Stimulated activated CD8-positive, alpha-beta memory T cell treated with anti-CD3 and anti-CD28 coated beads, Interleukin-12 subunit alpha, Interleukin-12 subunit beta, amount 100 ng/mL, for 4 hours (primary cell): ENCODE measurements around the gene KRT71.

Experiments
- DNase-seq: peaks from one replicate; pipeline ENCODE4 v3.0.0-alpha.2; 2020; ENCODE audit warnings: low read depth

The KRT71 gene

DNA sequence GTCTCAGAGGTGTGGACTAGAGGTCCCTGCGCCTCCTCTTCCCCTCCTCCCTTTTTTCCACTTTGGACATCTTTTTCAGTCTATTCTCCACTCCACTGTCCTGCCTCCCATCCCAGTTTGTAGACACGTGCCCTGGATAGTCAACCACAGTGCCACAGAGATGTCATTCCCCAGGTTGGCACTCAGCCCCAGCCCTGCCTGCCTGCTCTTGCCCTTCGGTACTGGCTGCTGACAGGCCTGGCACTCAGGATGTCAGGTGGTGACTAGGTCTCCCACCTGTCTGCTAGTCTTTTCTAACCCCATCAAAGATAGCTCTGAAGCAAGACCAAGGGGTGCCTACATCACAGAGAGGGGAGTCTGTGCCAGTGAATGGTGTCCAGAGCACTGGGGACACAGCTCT lies 15.8 kb downstream of the KRT71 start:
- DNase-seq = no peak

DNA sequence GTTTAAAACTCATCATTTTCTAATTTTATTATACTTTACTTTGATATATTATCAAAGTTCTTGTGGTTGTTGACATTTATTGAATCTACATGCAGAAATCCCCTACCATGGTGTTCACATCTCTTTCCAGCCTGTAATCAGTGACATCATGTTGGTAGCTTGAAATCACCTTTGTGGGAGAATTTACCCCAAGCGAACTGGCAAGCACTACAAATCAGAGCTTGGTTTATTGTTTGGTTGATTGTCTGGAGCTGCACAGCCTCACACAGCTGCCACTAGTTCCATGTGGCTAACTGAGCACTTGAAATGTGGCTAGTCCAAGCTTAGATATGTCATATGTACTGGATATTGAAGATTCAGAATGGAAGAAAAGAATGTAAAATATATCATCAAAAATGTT lies 17.4 kb downstream of the KRT71 start:
- DNase-seq = no peak

DNA sequence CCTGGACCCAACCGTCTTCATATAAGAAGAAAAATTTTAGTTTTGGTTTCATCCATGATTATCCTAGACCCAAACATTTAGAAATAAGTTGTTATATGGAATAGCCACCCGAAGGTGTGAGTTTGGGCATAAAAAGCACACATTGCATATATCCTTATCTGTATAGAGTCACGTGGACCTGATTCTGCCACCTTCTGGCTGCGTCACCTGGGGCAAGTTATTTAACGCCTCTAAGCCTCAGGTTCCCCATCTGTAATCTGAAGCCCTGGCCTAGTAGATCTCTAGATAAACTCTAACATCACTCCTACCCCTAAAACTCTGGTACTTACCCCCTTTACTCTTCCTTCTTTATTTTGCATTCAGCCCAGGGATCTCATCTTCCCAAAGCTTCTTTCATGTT lies 18.5 kb downstream of the KRT71 start:
- no peak for DNase-seq

DNA sequence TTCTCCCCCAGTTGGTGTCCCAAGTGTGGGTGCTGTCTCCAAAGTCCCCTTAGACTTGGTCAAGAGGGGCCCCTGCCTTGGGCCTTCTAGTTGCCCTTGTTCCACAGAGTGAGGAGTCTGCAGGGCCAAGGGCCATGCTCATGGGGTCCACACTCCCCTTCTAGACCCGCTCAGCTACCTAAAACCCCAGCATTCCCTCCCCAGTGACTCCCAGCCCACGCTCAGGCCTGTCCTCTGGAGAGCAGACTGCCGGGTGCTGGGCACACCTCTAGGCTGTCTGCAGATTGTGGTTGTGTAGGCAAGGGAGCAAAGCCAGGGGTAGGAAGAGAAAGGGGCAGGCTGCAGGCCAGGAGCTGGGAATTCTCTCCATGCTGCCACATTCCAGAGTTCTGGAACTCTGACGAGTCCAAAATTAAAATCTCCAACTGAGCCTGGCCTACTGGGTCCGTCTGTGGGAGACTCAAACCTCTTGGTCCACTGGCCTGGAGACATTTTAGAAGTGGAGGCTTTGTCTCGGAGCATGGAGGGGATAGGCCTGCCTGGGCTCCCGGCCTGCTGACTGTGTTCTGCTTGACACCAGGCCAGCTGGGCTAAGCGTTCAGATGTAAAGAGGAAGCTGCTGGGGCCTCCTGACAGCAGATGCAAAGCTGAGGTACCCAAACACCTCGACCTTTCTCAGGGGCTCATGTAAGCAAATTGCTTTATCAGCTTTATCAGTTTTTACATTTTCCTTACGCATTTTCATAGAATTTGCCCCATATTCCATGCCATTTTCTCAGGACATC lies 19.1 kb downstream of the KRT71 start:
- DNase-seq = no peak

DNA sequence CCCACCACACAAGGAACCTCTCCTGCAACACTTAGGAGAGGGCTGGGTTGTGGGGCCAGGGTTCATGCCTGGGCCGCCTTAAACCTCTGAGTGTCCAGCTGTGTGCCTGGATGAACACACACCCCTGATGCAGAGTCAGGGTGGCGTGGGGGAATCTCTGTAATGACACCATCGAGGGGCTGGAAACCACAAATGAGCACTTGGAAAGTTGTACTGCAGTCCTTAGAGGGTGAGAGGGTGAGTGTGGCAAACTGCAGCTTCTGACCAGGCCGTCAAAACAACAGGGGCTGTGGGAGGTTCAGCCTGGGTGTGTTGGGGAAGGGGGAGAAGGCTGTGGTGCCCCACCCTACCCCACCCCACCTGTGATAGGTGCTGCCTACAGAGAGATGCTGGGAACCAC lies 20.3 kb downstream of the KRT71 start:
- DNase-seq = no peak

DNA sequence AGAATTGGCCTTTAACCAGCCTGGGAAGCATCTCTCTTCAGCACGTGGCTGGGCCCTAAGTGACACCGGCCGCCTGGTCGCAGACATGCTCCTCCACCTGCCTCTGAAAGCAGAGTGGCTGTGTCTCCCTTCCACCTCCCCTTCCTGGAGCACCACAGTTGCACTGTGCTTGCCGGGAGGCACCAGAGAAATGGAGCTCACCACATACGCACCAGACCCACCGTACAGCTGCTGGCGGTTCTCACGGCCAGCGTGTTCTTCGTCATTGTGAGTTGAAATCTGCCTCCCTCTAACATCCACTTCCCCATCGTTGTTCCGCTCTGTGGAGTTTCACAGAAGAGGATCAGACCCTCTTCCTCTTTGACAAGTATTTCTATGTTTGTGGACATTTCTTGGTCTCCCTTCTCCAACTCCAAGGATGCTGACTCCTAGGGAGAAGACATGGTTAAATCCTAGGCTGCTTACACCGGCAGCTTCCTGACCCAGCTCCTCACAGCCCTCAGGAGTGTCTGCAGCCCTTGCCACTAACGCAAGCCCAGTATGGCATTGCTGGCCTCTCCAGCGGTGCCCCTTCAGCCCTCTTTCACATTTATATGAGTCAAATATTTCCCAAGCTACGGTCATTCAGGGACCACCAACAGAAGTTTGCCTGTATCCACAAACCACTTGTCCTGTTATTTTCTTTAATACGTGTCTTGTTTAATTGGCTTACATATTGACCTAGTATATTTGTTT lies 21.2 kb downstream of the KRT71 start:
- DNase-seq = no peak

DNA sequence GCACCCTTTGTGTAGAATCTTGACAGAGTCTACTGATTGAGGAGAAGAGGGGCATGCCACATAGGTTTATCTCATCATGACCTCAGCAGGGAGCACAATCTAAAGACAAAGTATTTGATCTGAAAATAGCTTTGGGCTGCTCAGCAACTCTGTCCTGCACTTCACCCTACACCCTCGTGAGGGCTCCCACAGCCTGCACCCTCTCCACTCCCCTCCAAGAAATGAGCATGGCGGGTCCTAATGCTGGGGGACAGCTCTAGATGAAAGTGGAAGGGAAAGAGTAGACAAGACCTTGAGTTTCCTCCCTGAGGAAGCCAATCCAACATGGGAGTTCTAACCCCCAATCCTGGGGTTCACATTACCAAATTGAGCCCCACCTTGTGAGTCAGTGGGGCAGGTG lies 22.0 kb downstream of the KRT71 start:
- no peak for DNase-seq

DNA sequence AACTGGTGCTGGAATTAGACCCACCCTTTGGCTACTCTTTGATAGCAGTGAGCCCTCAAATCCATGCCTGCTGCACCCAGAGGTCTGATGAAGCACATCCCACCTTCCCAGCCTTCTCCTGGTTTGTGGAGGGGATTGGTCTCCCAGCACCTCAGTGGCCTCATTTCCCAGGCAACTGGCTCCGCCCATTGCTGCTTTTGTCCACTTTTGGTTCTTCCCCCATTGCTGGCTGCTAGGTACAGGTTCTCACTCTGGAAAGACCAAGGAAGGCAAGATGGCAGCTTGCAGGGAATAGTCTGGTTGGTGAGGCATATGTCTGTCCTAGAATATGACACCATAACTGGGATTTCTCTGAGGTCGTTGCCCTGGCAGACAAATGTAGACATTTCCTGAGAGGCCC lies 22.6 kb downstream of the KRT71 start:
- no peak for DNase-seq

DNA sequence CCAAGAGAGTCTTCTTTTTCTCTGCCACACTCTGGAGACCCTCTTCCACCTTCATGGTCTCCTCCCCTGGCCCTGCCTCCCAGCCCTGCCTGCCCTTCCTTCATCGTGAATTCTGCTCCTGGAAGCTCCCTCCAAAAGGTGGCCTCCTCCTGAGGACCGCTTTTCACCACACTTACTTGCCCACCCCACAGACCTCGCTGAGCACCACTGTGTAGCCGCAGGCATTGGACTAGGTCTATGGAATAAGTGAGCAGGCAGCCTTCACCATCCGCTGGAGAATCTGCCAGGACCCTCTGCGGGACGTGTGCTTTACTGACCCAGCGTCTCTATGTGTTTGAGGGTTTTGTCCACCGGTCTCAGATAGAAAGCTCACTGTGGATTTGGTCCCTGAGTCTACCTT lies 23.1 kb downstream of the KRT71 start:
- no peak for DNase-seq

DNA sequence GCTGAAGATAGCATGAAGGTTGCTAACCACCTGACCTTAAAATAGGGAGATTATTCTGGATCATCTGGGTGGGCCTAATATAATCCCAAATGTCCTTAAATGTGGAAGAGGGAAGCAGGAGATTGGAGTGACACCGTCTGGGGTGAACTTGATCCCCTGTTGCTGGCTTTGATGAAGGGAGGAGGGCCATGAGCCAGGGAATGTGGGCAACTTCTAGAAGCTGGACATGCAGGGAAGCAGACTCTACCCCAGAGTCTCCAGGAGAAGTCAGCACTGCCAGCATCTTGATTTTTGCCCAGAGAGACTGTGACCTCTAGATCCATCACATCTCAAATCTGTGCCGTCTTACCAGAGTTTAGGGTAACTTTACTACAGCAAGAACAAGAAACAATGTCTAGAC lies 23.5 kb downstream of the KRT71 start:
- DNase-seq = no peak

DNA sequence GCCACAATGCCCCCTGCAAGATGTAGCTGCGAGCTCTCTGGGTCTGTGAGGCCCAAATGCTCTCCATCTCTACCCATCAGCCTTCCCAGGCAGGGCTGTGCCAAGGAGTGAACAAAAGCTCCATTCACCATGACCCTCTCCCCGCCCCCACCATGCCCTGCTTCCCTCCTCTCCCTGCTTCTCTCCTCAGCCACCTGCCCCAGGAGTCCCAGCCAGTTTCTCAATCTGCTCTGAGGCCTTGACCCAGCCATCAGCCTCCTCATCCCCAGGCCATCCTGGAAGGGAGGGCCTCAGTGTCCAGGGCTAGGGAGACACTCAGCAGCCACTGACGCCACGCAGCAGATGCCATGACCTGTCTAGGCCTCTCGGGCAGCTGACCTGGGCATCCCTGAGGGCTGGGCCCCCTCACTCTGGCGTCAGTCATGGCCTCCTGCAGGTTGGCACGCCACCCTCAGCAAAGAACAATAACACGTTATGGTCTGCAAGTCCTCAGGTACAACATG lies 24.3 kb downstream of the KRT71 start:
- DNase-seq = no peak

DNA sequence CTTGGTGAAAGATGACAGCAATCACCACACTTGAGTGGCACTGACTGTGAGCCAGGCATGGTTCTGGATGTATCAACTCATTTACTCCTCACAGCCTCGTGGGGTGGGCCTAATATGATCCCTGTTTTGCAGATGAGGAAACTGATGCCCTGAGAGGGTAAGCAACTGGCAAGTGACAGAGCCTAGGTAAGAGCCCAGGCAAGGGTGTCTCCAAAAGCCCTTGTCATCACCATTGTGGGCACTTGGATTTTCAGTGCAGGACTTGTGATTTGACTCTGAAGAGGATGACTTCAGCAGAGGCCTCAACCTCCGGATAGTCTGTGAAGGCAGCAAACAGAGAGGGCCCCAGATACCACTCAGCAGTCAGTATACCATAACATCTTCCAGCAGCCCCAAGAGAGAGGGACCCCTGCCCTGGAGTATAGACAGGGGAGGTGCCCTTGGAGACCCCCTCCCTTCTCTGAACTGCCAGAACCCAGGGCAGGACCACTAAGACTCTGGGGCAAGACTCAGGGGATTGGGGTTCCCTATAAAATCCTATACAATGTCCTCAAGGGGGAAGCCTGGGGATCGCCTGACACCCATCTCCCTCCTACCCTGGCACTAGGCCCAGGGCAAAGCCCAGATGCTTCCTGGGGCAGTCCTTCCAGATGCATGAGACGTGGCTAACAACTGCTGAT lies 25.7 kb downstream of the KRT71 start:
- DNase-seq = no peak

DNA sequence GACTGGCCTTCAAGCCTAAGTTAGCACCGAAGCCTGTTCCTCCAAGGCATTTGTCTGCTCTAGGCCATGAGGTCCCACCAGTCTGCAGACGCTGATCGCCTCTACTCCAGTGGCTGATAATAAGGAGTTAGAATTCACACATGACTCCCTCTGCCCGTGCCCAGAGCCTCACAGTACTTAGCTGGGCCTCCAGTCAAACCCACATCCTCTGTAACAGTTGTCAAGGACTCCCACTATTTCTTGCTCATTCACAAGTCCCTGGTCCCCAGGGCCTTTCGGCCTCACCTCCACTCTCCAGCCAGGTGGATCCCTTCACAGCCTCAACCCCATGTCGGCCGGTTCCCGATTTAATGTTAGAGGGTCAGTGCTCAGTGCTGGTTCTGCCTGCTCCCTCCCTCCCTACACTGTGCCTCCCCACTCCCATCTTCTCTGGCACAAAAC lies 26.4 kb downstream of the KRT71 start:
- no peak for DNase-seq

DNA sequence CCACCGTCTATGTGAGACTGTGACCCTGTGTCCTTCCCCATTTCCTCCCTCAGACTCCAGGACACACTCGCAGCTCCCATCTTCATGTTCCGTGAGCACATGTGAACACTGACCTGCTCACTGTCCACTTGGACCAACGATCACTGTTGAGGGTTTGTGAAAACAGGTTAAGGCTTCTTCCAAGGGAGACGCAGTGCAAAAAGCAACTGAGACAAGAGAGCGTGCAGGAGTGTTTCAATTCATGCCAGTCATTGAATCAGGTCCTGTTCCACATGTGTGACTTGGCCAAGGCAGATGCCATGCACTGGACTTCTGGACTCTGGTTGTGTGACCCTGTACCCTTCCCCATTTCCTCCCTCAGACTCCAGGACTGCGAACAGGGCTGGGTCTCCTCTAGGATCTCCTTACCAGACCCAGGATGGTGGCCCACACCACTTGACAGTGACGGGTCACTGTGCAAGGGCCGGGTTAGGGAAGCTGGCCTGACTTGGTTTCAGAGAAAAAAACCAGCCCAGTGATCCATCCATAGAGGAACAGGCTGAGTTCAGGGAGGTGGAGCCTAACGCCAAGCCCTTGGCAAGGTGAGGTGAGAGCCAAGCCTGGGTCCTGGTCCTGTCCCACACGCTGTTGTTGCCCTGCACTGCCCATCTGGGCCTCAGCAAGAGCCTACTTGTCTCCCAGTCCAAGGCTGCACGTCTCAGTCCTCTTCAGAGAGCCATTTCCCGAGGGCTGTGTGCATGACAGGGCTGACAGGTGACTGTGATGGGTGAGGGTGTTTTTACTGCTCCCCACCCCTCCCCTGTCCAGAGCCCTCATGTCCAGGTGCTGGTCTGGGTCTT lies 27.1 kb downstream of the KRT71 start:
- DNase-seq = no peak

DNA sequence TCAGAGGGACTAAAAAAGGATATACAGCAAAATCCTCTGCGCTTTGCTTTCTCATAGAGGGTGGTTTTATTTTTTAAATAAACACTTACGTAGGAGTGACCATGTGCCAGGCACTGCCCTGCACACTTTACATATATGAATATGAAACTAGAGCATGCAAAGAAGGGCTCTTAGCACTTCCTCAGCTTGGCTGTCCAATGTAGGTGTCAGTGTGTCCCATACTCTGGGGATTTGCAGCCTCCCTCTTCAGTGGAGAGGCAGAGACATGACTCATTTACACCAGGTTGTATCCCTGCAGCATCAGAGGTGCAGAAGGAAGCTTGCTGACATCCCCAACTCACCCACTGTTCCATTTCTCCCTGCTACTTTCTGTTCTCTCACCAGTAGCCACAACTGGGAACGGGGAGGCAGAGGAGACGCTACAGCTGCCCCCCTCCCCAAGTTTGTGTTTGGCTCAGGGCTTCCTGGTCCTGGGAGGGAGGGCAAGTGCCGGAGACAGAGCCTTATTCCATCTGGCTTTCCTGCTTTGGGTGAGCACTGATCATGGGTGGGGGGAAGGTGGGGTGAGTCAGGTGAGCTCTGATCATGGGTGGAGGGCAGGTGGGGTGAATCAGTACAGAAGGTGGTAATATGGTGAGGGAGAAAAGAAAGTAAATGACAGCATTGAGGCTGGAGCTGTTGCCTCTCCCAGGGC lies 27.9 kb downstream of the KRT71 start:
- DNase-seq = no peak

DNA sequence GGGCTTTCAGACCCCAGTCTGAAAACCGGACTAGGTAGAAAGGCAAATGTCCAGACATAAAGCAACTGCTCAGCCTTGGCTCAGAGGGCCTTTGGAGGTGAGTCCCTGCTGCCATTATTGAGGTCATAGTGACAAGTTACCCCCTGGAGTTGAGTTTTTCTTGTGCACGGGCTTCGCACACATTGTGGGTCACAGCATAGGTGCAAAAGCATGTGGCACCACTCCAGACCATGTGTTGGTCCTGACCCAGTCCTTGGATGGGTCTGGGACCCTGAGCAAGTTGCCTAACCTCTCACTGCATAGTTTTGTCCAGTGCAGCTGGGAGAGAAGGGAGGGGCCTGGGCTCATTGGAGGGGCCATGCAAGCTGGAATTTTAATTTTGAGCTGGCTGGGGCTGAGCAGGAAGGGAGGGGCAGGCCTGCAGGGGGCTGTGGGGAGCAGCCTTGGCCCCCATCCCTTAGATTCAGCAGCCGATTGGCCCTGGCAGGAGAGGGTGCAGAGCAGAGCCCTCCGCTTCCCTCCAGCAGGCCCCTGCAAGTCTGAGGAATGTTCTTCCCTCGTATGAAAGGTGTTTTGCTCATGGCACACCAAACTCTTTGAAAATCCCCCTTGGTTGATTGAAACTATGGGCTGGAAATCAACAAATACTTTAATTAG lies 28.6 kb downstream of the KRT71 start:
- DNase-seq = no peak

DNA sequence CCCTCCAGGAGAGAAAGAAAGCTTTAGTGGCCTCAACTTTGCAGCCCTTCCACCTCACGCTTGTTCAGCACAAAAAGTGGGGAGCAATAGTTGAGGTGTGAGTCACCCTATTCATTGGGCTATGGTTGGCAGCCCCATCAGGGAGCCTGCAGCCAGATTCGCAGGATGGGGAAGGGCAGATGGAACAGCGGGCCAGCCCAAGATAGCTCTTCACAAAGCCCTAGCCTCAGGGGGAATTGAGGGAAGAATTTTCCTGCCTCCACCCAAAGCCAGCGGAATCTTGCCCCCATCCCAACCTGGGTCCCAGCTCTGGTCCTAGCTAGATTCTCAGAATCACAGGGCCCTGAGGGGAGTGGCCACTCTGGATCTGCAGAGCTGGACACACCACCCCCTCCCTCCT lies 29.1 kb downstream of the KRT71 start:
- no peak for DNase-seq

DNA sequence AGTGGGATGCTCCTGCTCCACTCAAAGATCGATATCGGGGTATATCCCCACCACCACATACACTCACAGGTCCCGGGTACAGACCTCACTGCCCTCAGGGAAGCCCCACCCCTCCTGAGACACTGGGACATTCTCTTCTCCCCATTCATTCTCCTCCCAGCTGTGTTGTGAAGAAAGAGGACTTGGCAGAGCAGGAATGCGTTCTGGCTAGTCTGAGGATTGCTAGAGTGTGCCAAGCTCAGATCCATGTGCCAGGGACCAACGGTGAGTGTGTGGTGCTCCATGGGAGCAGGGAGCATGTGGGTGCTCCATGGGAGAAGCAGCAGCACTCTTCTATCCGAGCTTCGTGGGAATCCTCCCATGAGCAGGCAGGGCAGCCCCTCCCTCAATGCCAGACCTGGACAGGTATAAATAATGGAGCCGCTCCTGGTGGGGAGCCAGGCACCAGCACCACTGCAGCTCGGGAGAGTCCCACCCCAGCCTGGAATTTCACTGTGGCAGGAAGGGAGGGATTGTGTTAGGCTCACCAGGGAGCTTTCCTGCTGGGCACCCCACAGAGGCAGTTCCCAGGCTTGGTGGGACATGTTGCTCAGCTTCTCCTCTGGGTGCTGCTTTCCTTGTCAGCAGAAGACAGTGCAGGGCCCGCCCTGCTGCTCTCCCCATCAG lies 30.5 kb downstream of the KRT71 start:
- DNase-seq = no peak

DNA sequence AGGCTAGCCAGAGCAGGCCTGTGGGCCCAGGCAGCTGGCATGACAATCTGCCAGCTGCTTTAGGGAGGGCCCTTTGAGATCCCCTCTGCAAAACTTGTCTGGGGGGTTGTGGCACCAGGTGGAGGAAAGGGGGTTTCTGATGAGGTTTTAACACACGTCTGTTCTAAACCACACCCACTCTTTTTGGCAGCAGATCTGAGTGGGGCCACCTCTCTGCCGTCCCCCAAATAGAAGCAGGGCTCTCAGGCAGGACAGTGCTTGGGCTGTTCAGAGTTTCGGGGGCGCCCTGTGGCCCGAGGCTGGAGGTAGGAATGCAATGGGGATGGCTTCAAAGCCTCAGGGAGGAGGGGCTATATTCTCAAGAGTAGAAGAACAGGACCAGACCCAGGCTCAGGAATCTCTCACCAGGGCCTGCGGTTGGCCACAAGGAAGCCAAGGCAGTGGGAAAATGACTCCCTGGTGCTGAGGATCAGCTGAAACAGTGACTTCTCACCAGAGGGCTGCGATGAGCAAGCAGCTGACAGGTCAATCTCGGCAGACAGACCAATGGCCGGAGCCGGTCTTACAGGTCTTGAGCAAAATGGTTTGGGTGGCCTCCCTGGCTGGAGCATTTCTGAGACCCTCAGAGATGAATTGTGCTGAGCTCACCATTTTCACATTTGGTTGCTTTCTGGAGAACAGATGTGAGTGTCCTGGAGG lies 31.2 kb downstream of the KRT71 start:
- no peak for DNase-seq

DNA sequence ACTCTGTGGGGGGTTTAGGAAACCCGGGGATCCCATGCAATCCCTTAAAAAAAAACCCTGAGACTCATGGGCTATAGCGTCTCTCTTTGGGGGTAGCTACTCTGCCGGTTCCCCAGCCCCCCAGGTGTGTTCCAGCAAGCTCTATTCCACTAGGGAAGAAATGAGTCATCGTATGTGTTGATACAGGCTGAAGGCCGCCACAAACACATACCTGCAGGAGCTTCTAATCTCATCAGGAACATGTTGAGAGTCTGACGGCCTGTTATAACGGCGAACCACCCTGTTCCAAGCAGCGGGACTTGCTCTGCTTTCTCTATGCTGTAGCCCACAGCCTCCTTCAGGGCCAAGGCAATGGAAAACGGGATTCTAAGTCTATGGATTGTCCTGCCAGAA lies 31.8 kb downstream of the KRT71 start:
- DNase-seq = no peak
